ENCODE data around the gene ICAM2. TPM values are rescaled to one million over a fixed set of nuclear protein-coding genes. Genes with fewer than 3 reads are reported as not detected.

The ICAM2 gene
- total RNA-seq, 1 donor from 2014 or later: 55.7 TPM

DNA sequence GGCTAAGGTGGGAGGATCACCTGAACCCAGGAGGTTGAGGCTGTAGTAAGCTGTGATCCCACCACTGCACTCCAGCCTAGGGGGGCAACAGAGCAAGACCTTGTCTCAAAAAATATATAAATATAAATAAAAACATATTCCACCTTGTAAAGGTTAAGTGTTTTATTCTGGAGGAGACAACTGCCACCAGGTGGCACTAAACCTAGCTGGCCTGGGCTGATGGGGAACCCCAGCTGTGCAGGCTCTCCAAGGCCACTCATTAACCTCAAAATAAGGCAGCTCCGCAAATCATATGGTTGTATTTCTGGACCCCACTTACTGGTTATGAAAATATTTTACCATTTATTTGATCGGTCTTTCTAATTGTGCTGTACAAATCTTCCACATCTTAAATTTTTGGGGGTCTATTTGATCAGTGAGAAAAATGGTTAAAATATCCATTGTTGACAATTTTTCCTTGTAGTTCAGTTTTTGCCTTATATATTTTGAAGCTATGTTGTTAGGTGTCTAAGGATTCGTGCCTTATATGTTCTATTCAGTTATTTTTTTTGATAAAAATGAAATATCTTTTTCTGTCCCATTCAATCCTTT lies 8.5 kb upstream of the ICAM2 start:
- intact Hi-C loops (cut with DNase I): loop anchor here (5.0 to 10.0 kb wide), 2 partner anchors 103 to 114 kb away; partner anchors contain the start of genes CSHL1, ERN1 and GH1
- Histone ChIP-seq H3K27me3 (no peaks in the 10 kb centered on the region), H3K4me1 (peaks cover 10% of the 10 kb centered on the region), H3K27ac (no peak overlapping the region), H3K9me3 (no peaks in the 10 kb centered on the region), H3K4me3 (no peak overlapping the region), H3K36me3 (no peaks in the 10 kb centered on the region)
- DNase-seq (ENCODE audit: extremely low spot score in 2 of 2): no peak
- TF ChIP-seq, protein P1, sequence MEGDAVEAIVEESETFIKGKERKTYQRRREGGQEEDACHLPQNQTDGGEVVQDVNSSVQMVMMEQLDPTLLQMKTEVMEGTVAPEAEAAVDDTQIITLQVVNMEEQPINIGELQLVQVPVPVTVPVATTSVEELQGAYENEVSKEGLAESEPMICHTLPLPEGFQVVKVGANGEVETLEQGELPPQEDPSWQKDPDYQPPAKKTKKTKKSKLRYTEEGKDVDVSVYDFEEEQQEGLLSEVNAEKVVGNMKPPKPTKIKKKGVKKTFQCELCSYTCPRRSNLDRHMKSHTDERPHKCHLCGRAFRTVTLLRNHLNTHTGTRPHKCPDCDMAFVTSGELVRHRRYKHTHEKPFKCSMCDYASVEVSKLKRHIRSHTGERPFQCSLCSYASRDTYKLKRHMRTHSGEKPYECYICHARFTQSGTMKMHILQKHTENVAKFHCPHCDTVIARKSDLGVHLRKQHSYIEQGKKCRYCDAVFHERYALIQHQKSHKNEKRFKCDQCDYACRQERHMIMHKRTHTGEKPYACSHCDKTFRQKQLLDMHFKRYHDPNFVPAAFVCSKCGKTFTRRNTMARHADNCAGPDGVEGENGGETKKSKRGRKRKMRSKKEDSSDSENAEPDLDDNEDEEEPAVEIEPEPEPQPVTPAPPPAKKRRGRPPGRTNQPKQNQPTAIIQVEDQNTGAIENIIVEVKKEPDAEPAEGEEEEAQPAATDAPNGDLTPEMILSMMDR (IDR thresholded peaks at IDR 0.05): peak; percentile 63 to 79 (median 68)
- TF ChIP-seq POLR2A (IDR thresholded peaks at IDR 0.05): no peak
- no peak for TF ChIP-seq POLR2AphosphoS5 (IDR thresholded peaks at IDR 0.05; ENCODE audit: insufficient read depth in 1 of 2, low read depth in 1 of 2)

DNA sequence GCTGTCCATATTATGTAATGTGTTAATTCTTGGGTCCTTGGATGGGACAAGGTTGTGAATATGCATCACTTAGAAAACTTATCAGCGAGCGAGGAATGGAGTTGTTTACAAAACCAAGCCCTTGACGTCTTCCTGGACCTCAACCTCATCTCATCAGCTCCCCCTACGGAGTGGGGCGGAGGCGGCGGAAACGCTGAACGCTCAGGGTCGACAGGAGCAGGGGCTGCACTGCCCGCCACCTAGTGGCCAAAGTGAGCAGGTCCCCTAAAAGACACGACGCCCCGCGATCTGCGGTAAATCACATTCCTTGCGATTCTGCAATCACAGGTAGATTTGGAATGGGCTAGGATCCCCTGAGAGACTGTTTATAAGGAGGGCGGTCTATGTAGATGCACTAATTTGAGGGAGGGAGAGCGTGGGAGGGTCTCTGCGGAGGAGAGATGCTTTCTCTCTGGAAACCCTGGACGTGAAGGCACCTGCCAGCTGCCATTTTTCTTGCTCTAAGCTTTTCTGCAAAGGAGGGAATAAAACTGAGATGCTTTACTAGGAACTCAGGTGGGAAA lies 5.4 kb upstream of the ICAM2 start:
- TF ChIP-seq, protein P1 (IDR thresholded peaks at IDR 0.05): peak; percentile 83 to 97 (median 90)
- TF ChIP-seq POLR2AphosphoS5 (IDR thresholded peaks at IDR 0.05; ENCODE audit: insufficient read depth in 1 of 2, low read depth in 1 of 2) (peak in 1 of 2 donors; percentile 11), POLR2A (IDR thresholded peaks at IDR 0.05) (no peak)
- H3K4me3 ChIP-seq: peak overlapping the region in 1 of 2 donors; percentile 0
- no peaks in the 10 kb centered on the region for H3K27me3 ChIP-seq
- peak in 1 of 2 donors; percentile 84 for DNase-seq (ENCODE audit: extremely low spot score in 2 of 2)
- H3K36me3 ChIP-seq: no peaks in the 10 kb centered on the region
- intact Hi-C loops (cut with DNase I): loop anchor here (5.0 to 10.0 kb wide), 2 partner anchors 106 to 111 kb away; partner anchors contain the start of genes CSHL1, ERN1 and GH1
- no peaks in the 10 kb centered on the region for H3K9me3 ChIP-seq
- peaks cover 10% of the 10 kb centered on the region for H3K4me1 ChIP-seq
- no peak overlapping the region for H3K27ac ChIP-seq

DNA sequence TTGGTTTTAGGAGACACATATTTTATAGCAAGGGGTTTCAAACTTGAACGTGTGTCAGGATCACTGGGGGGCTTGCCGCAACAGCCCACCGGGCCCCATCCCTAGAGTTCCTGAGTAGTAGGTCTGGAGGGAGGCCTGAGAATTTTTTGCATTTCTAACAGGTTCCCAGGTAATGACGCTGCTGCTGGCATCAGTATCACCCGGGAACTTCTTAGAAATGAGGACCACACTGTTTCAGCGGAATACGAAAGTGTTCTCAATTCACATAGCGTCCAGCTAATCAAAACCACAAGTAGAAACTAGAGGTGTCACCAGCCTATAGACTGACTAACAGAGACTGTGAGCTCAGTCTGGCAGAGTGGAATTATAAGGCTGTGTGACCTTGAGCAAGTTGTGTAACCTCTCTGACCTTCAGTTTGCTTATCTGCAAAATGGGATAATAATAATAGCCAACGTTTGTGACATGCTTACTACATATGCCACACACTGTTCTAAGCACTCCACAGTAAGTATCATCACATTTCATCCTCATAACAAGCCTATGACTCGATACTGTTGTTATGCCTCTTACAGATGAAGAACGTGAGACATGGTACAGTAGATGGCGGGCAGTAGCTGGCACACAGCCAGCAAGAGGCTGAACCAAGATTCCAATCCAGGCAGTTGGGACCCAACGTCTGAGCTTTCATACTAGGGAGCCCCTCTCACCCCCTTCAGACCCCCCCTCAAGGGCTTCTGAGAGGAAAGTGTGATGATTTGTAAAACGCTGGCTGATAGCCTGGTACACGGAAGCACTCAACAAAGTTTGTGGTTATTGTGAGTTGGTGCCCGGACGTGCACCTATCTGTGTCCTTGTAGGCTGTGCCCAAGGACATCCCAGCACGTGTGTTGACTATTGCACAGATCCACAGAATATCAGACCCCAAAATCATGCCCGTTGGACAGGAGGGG lies 4.6 kb upstream of the ICAM2 start:
- DNase-seq (ENCODE audit: extremely low spot score in 2 of 2): peak in 1 of 2 donors; percentile 85
- Histone ChIP-seq H3K9me3 (no peaks in the 10 kb centered on the region), H3K4me3 (peak overlapping the region in 1 of 2 donors; percentile 0), H3K27me3 (no peaks in the 10 kb centered on the region), H3K27ac (no peak overlapping the region), H3K4me1 (peaks cover 10% of the 10 kb centered on the region), H3K36me3 (no peaks in the 10 kb centered on the region)
- intact Hi-C loops (cut with DNase I): loop anchor here (5.0 to 10.0 kb wide), 2 partner anchors 107 to 110 kb away; partner anchors contain the start of genes CSHL1, ERN1 and GH1
- TF ChIP-seq POLR2A (IDR thresholded peaks at IDR 0.05): no peak
- no peak for TF ChIP-seq POLR2AphosphoS5 (IDR thresholded peaks at IDR 0.05; ENCODE audit: insufficient read depth in 1 of 2, low read depth in 1 of 2)
- TF ChIP-seq, protein P1 (IDR thresholded peaks at IDR 0.05): no peak

DNA sequence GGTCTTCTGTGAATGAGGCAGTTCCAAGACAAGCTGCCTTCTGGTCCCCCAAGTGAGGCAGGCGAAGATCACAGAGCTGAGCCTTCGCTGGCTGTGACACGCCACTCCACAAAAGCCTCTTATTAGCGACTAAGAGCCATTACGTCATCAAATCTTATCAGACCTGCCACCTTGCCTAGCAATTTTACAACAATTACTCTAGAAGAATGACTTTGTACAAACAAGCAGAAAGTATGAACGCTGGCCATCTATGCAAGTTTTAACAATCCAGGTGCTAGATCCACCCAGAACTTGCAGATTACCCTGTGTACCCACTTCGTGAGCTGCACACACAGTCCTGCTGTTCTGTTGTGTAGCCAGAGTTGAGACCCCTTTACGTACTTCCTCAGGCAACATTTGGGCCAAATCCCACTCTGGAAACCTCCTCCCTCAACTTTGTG lies 3.8 kb upstream of the ICAM2 start:
- Histone ChIP-seq H3K4me1 (peaks cover 10% of the 10 kb centered on the region), H3K27ac (no peak overlapping the region), H3K9me3 (no peaks in the 10 kb centered on the region), H3K27me3 (no peaks in the 10 kb centered on the region), H3K4me3 (no peak overlapping the region), H3K36me3 (no peaks in the 10 kb centered on the region)
- intact Hi-C loops (cut with DNase I): loop anchor here (10.0 kb wide), 1 partner anchor 109 kb away; the partner anchor contains the start of genes CSHL1 and GH1
- no peak for TF ChIP-seq POLR2A (IDR thresholded peaks at IDR 0.05)
- TF ChIP-seq, protein P1 (IDR thresholded peaks at IDR 0.05): no peak
- no peak for TF ChIP-seq POLR2AphosphoS5 (IDR thresholded peaks at IDR 0.05; ENCODE audit: insufficient read depth in 1 of 2, low read depth in 1 of 2)
- no peak for DNase-seq (ENCODE audit: extremely low spot score in 2 of 2)

All from vagina (tissue), 2 donors.